WTC11 (cell line): ENCODE data around the gene PDE6B. TPM values are rescaled to one million over a fixed set of nuclear protein-coding genes. Genes with fewer than 3 reads are reported as not detected.

ENCODE experiments used
- ATAC-seq: fragments of 200-7000 bp; cut with Tn5 transposase; 2 replicates; pipeline ENCODE4 v1.10.0; 2021; ENCODE audit warnings: mild to moderate bottlenecking, moderate library complexity
- CTCF ChIA-PET: fragments of 300-600 bp; sonication (Branson Sonifier 250); formaldehyde crosslinking; loops from one replicate; lab custom pipeline; 2021; ENCODE audit warnings: antibody characterized with exemption; lab: Charles Lee
- POLR2A ChIA-PET: fragments of 350-600 bp; sonication (Branson Sonifier 250); formaldehyde crosslinking; loops from one replicate; lab custom pipeline; 2021; ENCODE audit warnings: antibody characterized with exemption; lab: Charles Lee
- DNase-seq: peaks from one replicate; pipeline ENCODE4 v3.0.0; 2021; ENCODE audit warnings: low spot score
- H3K27ac Mint-ChIP-seq: 2 replicates; pipeline ENCODE4 v1.8.0; 2021; ENCODE audit warnings: mixed read lengths
- H3K27me3 Mint-ChIP-seq: 2 replicates; pipeline ENCODE4 v1.8.0; 2021; ENCODE audit warnings: low read depth, mild to moderate bottlenecking, moderate library complexity, mixed read lengths
- H3K36me3 Mint-ChIP-seq: 2 replicates; pipeline ENCODE4 v1.8.0; 2021; ENCODE audit warnings: mixed read lengths
- H3K4me1 Mint-ChIP-seq: 2 replicates; pipeline ENCODE4 v1.8.0; 2022; ENCODE audit warnings: mixed read lengths
- H3K4me3 Mint-ChIP-seq: 2 replicates; pipeline ENCODE4 v1.8.0; 2021; ENCODE audit warnings: mild to moderate bottlenecking, moderate library complexity, mixed read lengths
- H3K9me3 Mint-ChIP-seq: 2 replicates; pipeline ENCODE4 v1.8.0; 2021; ENCODE audit warnings: mixed read lengths
- AR ChIP-seq: fragments of 250-450 bp; sonication (Bioruptor Pico); IDR thresholded peaks from 2 replicates; pipeline ENCODE4 v1.9.0; 2021; ENCODE audit warnings: mild to moderate bottlenecking
- ATF2 ChIP-seq: sonication (generic); formaldehyde crosslinking; IDR thresholded peaks from 2 replicates; pipeline ENCODE4 v1.8.1; 2022; ENCODE audit warnings: low read depth, missing genetic modification reagents, borderline replicate concordance
- FOXP4 ChIP-seq: sonication (generic); formaldehyde crosslinking; IDR thresholded peaks from 2 replicates; pipeline ENCODE4 v1.8.0; 2022; ENCODE audit warnings: mild to moderate bottlenecking, missing genetic modification reagents
- GABPB1 ChIP-seq: sonication (generic); formaldehyde crosslinking; IDR thresholded peaks from 2 replicates; pipeline ENCODE4 v1.8.1; 2023; ENCODE audit warnings: mild to moderate bottlenecking, missing genetic modification reagents
- MYBL2 ChIP-seq: sonication (generic); formaldehyde crosslinking; IDR thresholded peaks from 2 replicates; pipeline ENCODE4 v1.8.1; 2023; ENCODE audit warnings: mild to moderate bottlenecking, moderate library complexity, missing genetic modification reagents
- NFYB ChIP-seq: sonication (generic); formaldehyde crosslinking; conservative IDR thresholded peaks from 2 replicates; pipeline ENCODE4 v1.8.0; 2022; ENCODE audit warnings: low read depth, missing genetic modification reagents
- NR2C2 ChIP-seq: sonication (generic); formaldehyde crosslinking; IDR thresholded peaks from 2 replicates; pipeline ENCODE4 v1.8.0; 2022; ENCODE audit warnings: mild to moderate bottlenecking, missing genetic modification reagents
- SMAD3 ChIP-seq: sonication (generic); formaldehyde crosslinking; IDR thresholded peaks from 2 replicates; pipeline ENCODE4 v1.8.0; 2022; ENCODE audit warnings: missing genetic modification reagents, mild to moderate bottlenecking, borderline replicate concordance
- SP1 ChIP-seq: sonication (generic); formaldehyde crosslinking; conservative IDR thresholded peaks from 2 replicates; pipeline ENCODE4 v1.8.1; 2022; ENCODE audit warnings: missing genetic modification reagents
- STAT6 ChIP-seq: sonication (generic); formaldehyde crosslinking; conservative IDR thresholded peaks from 2 replicates; pipeline ENCODE4 v1.8.1; 2023; ENCODE audit warnings: mild to moderate bottlenecking, low read depth, missing genetic modification reagents, moderate library complexity
- ZNF281 ChIP-seq: sonication (generic); formaldehyde crosslinking; IDR thresholded peaks from 2 replicates; pipeline ENCODE4 v1.8.0; 2023; ENCODE audit warnings: mild to moderate bottlenecking, missing genetic modification reagents
- ZNF317 ChIP-seq: sonication (generic); formaldehyde crosslinking; IDR thresholded peaks from 2 replicates; pipeline ENCODE4 v1.8.1; 2023; ENCODE audit warnings: low read depth, mild to moderate bottlenecking, moderate library complexity, missing genetic modification reagents, borderline replicate concordance
- ZNF416 ChIP-seq: fragments of 250-450 bp; sonication (Bioruptor Pico); IDR thresholded peaks from 2 replicates; pipeline ENCODE4 v1.9.0; 2021; ENCODE audit warnings: mild to moderate bottlenecking, inconsistent platforms
- ZNF532 ChIP-seq: fragments of 250-450 bp; sonication (Bioruptor Pico); IDR thresholded peaks from 2 replicates; pipeline ENCODE4 v1.9.0; 2021; ENCODE audit warnings: mild to moderate bottlenecking, borderline replicate concordance
- total RNA-seq: library from RNA; stranded (reverse); gene quantifications from 3 replicates; pipeline ENCODE4 v1.2.3, GENCODE V29; 2021
- TF ChIP-seq, protein P1 (sequence below): sonication (generic); formaldehyde crosslinking; IDR thresholded peaks from 2 replicates; pipeline ENCODE4 v1.8.1; 2022; ENCODE audit warnings: low read depth, mild to moderate bottlenecking, moderate library complexity, missing genetic modification reagents, borderline replicate concordance

The PDE6B gene
- total RNA-seq, 1 experiment from 2014 or later, result 7.1 TPM

DNA sequence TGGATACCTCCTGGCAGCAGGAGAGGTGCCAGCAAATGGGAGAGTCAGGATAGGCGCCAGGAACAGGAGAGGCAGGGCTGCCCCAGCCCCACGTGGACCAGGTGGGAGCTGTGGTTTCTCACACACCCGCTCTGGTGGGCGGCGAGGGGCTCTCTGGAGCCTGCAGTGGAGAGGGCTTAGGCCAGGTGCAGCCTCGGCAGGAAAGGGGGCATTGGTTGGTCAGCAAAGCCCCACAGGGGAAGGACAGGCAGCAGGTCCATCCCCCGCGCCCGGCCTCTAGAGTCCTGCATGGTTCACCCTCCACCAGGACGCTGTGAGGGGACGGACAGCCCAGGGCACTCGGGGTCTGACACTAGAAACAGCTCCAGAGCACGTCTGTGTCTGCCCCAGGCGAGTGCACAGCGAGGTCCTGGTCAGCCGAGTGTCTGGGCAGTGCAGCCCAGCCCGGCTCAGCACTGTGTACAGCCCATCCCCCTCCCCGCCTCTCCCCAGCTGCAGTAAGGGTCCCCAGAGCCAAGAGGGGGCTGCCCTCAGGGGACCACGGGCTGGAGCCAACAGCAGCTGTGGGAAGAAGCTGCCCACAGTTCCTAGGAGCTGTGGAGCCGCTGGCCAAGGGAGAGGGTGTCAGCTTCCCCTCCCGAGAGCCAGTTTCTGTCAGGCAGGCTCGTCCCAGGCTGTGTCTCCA lies 40.5 kb downstream of the PDE6B start:
- POLR2A ChIA-PET, result no interaction called here
- H3K27ac Mint-ChIP-seq, result no peak overlapping the region
- CTCF ChIA-PET, result interaction anchor here (1.5 kb wide), 1 partner anchor 63 kb away, joined by 6 read pairs; no protein-coding TSS in a partner anchor
- DNase-seq (no peak), ATAC-seq (no peak)
- H3K27me3 Mint-ChIP-seq, result no peaks in the 10 kb centered on the region; the same call in 1 of the 2 replicates
- no peak overlapping the region for H3K4me3 Mint-ChIP-seq
- H3K4me1 Mint-ChIP-seq, result peaks cover 3% of the 10 kb centered on the region
- no peaks in the 10 kb centered on the region for H3K9me3 Mint-ChIP-seq
- peaks cover 4% of the 10 kb centered on the region for H3K36me3 Mint-ChIP-seq
- no peak for TF ChIP-seq GABPB1 (CRISPR knock-in tag)
- no peak for TF ChIP-seq SP1 (CRISPR knock-in tag)
- TF ChIP-seq ZNF281 (CRISPR knock-in tag), result no peak
- TF ChIP-seq, protein P1, sequence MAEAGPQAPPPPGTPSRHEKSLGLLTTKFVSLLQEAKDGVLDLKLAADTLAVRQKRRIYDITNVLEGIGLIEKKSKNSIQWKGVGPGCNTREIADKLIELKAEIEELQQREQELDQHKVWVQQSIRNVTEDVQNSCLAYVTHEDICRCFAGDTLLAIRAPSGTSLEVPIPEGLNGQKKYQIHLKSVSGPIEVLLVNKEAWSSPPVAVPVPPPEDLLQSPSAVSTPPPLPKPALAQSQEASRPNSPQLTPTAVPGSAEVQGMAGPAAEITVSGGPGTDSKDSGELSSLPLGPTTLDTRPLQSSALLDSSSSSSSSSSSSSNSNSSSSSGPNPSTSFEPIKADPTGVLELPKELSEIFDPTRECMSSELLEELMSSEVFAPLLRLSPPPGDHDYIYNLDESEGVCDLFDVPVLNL (CRISPR knock-in tag), result no peak
- TF ChIP-seq AR (CRISPR knock-in tag), result no peak
- no peak for TF ChIP-seq STAT6 (CRISPR knock-in tag)
- no peak for TF ChIP-seq FOXP4 (CRISPR knock-in tag)
- no peak for TF ChIP-seq ZNF532 (CRISPR knock-in tag)
- no peak for TF ChIP-seq NR2C2 (CRISPR knock-in tag)
- TF ChIP-seq MYBL2 (CRISPR knock-in tag), result no peak
- TF ChIP-seq ATF2 (CRISPR knock-in tag), result no peak
- TF ChIP-seq ZNF416 (CRISPR knock-in tag), result no peak
- TF ChIP-seq ZNF317 (CRISPR knock-in tag), result no peak
- TF ChIP-seq SMAD3, result no peak
- no peak for TF ChIP-seq NFYB (CRISPR knock-in tag)
